Measurements from ENCODE around the gene DTWD2. TPM values are rescaled to one million over a fixed set of nuclear protein-coding genes. Genes with fewer than 3 reads are reported as not detected.
A peak's percentile ranks its signal among the peaks of the same experiment; 100 is the strongest.

Gene DTWD2, protein sequence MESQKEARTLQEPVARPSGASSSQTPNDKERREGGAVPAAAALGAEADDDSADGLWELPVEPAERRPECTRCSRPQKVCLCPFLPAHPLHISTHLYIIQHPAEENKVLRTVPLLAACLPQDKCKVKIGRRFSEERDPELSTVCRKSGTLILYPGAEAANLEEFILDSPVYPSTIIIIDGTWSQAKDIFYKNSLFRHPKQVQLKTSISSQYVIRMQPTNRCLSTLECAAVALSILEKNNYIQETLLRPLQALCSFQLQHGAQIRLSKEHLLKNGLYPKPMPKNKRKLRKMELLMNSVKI
- 4.0 TPM for total RNA-seq

DNA sequence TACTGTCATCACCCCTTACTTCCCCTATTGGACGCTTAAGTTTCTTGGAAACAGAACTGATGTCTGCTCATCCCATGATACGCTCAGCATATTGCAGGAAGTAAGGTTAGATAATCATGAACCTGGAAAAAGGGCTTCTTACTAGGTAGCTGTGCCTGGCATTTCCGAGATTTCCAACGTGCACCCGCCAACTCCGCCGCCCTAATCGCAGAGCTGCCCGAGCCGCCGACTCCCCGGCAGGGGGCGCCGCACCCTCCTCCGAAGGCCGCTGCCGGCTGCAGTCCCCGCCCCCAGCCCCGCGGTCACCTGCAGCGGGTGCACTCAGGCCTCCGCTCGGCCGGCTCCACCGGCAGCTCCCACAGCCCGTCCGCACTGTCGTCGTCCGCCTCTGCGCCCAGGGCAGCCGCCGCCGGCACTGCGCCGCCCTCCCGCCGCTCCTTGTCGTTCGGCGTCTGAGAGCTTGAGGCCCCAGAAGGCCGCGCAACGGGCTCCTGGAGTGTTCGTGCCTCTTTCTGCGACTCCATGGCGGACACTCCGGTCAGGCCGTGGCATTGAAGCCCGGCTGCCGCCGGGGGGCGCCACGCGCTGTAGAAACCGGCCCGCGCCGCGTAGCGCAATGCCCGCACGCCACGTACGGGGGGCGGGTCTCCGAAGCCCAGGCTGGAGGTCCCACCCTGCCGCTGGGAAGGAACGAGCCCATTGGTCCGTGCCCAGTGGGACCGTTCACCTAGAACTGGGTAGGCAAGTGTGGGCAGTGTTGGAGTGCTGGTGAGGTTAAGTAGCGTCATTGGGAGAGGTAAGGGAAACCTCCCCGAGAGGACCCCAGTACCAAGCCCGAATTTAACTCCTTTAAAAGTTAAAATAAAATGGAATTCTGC lies at the start of gene DTWD2:
TSS of gene DTWD2 (minus strand) at position 560 of the 878 bp plus-strand sequence. CDS start at position 524, 36 bp downstream.
- Histone ChIP-seq H3K9me3 (ENCODE audit: low read depth, low read length) (no peaks in the 10 kb centered on the region), H3K4me3 (ENCODE audit: low read length) (peak within 1 kb of the TSS; percentile 73), H3K27me3 (ENCODE audit: insufficient read depth, low read length) (no peaks in the 10 kb centered on the region), H3K4me1 (ENCODE audit: insufficient read depth, low read length) (peaks cover 13% of the 10 kb centered on the region)

DNA sequence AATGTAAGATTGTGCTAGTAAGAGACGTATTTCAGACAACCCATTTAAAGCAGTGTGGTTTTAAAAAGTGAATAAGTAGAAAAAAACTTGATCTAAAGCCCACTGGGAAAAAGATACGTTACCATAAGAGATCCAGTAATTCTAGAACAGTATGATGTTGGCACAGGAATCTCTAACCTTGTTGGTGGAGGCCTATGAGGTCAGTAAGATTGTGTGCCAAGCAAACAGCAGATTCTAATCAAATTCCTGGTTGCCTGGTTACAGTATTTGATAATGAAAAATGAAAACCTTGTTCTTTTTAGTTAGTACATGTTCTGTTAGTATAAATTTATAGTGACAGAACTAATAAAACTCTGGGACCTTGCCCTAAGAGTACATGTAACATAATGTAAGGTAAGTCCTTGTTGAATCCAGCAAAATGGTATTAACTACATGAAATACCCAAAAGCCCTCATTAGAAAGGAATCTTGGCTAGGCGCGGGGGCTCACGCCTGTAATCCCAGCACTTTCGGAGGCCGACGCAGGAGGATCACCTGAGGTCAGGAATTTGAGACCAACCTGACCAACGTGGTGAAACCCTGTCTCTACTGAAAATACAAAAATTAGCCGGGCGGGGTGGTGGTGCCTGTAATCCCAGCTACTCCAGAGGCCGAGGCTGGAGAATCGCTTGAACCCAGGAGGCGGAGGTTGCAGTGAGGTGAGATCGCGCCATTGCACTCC lies 49.3 kb upstream of the DTWD2 start:
- Histone ChIP-seq H3K4me3 (ENCODE audit: low read length) (no peak overlapping the region), H3K4me1 (ENCODE audit: insufficient read depth, low read length) (peaks cover 7% of the 10 kb centered on the region), H3K27me3 (ENCODE audit: insufficient read depth, low read length) (no peaks in the 10 kb centered on the region), H3K9me3 (ENCODE audit: low read depth, low read length) (no peaks in the 10 kb centered on the region)

DNA sequence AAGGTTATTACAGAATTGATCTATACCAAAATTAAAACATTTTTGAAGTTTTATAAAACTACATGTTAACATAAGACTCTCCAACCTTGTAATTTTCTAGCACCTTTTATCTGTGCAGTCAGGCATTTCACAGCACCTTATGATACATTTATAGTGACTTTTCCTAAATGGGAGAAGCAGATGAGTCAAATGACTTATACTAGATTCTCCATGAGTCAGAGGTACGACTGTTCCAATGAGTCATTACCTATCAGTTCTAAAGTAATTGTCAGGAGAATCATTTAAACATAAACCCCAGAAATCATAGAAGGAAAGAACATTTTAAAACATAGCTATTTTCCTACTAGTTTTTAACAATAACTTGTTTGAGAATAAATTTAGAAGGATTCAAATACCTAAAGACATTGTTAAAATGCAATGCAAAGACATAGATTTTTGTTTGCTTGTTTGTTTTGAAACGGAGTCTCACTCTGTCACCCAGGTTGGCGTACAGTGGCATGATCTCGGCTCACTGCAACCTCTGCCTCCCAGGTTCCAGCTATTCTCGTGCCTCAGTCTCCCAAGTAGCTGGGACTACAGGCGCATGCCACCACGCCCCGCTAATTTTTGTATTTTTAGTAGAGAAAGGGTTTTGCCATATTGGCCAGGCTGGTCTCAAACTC lies 47.9 kb upstream of the DTWD2 start:
- Histone ChIP-seq H3K4me1 (ENCODE audit: insufficient read depth, low read length) (peaks cover 17% of the 10 kb centered on the region), H3K9me3 (ENCODE audit: low read depth, low read length) (no peaks in the 10 kb centered on the region), H3K27me3 (ENCODE audit: insufficient read depth, low read length) (no peaks in the 10 kb centered on the region), H3K4me3 (ENCODE audit: low read length) (no peak overlapping the region)

DNA sequence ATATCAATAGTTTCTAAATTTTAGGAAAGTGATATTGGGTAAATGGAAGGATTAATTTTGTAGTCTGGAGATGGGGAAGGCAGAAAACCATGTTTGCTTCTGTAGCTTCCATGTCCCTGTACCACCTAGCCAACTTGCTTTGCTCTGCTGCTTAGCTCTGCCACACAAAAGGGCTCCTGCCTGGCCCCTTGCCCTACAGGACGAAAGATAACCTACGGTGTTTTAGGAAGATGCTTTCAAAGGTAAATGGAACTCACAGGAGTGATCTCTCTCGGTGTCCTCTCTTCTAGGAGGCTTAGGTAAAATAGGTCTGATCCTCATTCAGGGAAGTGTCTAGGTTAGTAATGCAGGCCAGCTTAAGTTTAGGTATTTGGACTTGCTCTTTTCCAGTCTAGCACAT lies 44.8 kb upstream of the DTWD2 start:
- H3K27me3 ChIP-seq (ENCODE audit: insufficient read depth, low read length): no peaks in the 10 kb centered on the region
- peaks cover 17% of the 10 kb centered on the region for H3K4me1 ChIP-seq (ENCODE audit: insufficient read depth, low read length)
- H3K9me3 ChIP-seq (ENCODE audit: low read depth, low read length): no peaks in the 10 kb centered on the region
- no peak overlapping the region for H3K4me3 ChIP-seq (ENCODE audit: low read length)

DNA sequence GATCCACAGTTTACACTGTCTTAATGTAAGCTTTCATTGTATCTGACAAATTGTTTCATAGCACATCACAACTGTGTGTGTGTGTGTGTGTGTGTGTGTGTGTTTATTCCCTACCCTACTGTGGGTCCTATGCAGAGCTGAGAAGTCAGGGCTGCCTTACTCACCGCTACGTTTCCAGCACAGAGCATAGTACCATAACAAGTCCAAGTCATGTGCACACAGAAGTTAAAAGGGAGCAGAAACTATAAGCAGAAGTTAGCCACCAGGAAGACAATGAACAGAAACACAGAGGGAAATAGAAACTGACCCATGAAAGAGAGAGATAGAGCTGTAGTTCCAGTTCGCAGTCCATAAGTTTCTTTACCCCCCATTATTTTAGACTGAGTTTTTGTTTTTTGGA lies 44.3 kb upstream of the DTWD2 start:
- Histone ChIP-seq H3K27me3 (ENCODE audit: insufficient read depth, low read length) (no peaks in the 10 kb centered on the region), H3K4me1 (ENCODE audit: insufficient read depth, low read length) (peaks cover 17% of the 10 kb centered on the region), H3K9me3 (ENCODE audit: low read depth, low read length) (no peaks in the 10 kb centered on the region), H3K4me3 (ENCODE audit: low read length) (no peak overlapping the region)

DNA sequence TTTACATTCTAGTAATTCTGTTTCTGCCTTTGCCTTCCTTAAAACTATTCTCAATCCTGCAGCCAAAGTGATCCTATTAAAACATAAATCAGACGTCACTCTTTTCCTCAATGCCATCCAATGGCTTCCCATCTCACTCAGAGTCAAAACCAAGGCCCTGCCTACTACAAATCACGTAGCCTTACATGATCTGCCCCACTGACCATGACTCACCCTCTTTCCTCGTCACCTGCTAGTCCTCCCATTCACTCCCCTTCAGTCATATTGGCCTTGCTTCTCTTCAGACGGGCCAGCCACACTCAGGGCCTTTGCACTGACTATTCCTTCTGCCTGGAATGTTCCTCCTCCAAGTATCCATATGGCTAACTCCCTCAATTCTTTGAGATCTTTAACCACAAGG lies 43.6 kb upstream of the DTWD2 start:
- no peaks in the 10 kb centered on the region for H3K9me3 ChIP-seq (ENCODE audit: low read depth, low read length)
- H3K4me3 ChIP-seq (ENCODE audit: low read length): no peak overlapping the region
- H3K27me3 ChIP-seq (ENCODE audit: insufficient read depth, low read length): no peaks in the 10 kb centered on the region
- peaks cover 17% of the 10 kb centered on the region for H3K4me1 ChIP-seq (ENCODE audit: insufficient read depth, low read length)

DNA sequence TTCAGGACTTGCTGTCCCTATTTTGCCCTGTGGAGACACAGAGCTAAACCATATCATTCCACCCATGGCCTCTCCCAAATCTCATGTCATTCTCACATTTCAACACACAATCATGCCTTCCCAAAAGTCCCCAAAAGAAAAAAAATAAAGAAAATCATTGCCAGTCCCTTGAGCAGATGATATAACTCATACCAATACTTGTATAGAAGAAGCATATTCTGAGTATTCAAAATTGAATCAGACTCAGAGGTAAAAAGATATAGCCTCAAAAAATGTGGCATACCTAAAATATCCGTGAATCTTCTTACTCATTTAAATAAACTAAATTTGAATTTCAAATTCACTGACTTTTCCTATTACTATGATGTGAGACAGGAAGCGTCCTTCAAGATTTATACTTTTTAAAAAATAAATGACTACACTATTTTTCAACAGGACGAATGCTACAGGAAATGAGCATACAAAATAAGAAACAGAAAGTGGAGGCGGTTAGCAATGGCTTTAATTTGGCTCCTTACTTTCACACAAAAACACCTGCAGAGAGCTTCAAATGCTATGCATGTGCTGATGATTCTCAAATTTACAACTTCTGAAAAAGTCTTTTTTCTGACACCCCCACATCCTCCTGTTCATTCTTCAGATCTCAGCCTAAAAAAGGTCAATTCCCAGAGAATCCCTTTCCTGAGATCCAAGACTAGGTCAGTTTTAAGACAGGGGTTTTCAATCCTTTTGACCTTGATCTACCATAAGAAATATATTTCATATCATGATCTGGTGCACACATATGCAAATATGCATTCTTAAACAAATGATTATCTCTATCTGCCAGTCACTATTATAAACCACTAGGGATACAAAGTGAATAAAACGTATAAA lies 42.9 kb upstream of the DTWD2 start:
- Histone ChIP-seq H3K27me3 (ENCODE audit: insufficient read depth, low read length) (no peaks in the 10 kb centered on the region), H3K4me3 (ENCODE audit: low read length) (no peak overlapping the region), H3K9me3 (ENCODE audit: low read depth, low read length) (no peaks in the 10 kb centered on the region), H3K4me1 (ENCODE audit: insufficient read depth, low read length) (peaks cover 17% of the 10 kb centered on the region)

DNA sequence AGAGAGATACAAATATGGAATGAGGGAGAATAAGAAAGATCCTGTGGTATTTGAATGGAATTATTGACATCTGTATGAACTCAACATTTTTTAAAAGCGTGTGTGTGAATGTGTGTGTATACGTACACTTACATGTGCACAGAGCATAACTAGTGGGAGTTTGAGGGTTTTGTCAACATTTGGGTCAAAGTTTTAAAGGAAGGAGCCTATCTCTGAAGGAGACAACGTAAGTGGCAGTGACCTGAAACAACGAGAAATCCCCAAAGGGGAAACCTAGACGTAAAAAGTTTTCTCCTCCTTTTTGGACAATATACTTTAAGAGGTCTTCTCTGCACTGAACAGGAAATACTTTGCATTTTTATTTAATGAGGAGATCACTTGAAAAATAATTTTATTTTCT lies 40.2 kb upstream of the DTWD2 start:
- no peaks in the 10 kb centered on the region for H3K27me3 ChIP-seq (ENCODE audit: insufficient read depth, low read length)
- no peak overlapping the region for H3K4me3 ChIP-seq (ENCODE audit: low read length)
- peaks cover 20% of the 10 kb centered on the region for H3K4me1 ChIP-seq (ENCODE audit: insufficient read depth, low read length)
- H3K9me3 ChIP-seq (ENCODE audit: low read depth, low read length): no peaks in the 10 kb centered on the region

DNA sequence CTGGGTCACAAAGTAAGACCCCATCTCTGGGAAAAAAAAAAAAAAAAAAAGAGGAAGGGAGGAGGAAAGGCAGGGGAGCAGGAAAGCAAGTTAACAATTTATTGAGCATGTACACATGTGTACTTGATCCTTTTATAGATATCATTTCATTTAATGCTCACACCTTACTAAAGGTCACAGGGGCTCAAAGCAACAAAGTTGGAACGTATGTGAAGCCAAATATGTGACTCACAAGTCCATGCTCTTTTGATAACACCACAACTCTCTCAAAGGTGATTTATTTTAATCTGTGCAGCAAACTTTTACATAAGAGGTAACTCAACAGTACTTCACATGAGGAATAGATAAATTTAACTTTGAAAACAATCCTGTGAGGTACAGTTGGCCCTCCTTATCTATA lies 34.4 kb upstream of the DTWD2 start:
- Histone ChIP-seq H3K9me3 (ENCODE audit: low read depth, low read length) (no peaks in the 10 kb centered on the region), H3K4me3 (ENCODE audit: low read length) (no peak overlapping the region), H3K4me1 (ENCODE audit: insufficient read depth, low read length) (peaks cover 48% of the 10 kb centered on the region), H3K27me3 (ENCODE audit: insufficient read depth, low read length) (no peaks in the 10 kb centered on the region)

DNA sequence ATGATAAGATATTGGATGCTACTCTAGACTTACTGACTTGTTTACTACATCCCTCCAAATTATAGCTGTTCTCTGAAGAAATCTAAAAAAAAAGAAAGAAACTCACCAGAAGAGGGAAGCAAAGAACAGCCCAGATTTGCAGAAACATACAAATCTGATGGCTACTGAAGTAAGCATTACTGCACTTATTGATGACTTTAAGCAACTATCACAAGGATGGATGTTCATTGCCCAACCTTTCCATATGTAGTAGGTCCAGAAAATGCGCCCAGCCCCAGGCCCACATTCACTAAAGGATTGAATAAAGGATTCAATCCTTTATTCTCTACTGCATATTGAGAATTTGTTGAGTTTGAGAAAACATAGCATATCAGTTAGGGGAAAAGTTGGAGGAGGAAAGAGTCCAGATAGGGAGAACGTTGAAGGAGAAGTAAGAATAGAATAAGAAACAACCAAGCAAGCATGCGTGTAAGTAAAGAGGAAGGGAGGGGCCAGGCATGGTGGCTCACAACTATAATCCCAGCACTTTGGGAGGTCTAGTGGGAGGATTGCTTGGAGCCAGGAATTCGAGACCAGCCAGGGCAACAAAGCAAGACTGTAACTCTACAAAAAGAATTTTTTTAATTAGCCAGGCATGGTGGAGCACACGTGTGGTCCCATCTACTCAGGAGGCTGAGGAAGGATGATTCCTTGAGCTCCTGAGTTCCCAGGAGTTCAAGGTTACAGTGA lies 33.8 kb upstream of the DTWD2 start:
- Histone ChIP-seq H3K4me3 (ENCODE audit: low read length) (no peak overlapping the region), H3K4me1 (ENCODE audit: insufficient read depth, low read length) (peaks cover 52% of the 10 kb centered on the region), H3K27me3 (ENCODE audit: insufficient read depth, low read length) (no peaks in the 10 kb centered on the region), H3K9me3 (ENCODE audit: low read depth, low read length) (no peaks in the 10 kb centered on the region)

DNA sequence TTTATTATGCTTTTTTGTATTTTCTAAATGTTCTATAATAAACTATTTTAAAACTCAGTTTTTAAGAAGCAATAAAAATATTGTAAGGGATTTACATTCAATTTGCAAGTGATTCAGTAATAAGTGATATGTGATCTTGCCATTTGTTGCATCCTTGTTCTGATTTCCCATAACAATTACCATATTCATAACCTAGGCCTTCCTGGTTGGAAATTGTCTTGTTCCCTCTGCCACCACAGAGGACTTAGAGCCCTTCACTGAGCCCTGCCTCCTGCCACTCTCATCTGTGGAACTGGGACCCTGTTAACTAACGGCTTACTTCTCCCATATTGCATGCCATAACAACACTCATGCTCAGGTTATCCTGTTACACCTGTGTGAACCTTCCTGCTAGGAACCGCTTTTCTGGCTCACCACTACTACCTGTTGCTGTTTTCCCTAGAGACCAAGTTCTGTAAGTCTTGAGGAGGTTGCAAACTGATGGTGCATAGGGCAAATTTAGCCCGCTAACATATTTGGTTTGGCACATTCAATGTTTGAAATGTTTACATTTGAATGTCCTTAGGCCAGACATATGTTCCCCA lies 32.9 kb upstream of the DTWD2 start:
- no peaks in the 10 kb centered on the region for H3K27me3 ChIP-seq (ENCODE audit: insufficient read depth, low read length)
- peaks cover 57% of the 10 kb centered on the region for H3K4me1 ChIP-seq (ENCODE audit: insufficient read depth, low read length)
- no peaks in the 10 kb centered on the region for H3K9me3 ChIP-seq (ENCODE audit: low read depth, low read length)
- H3K4me3 ChIP-seq (ENCODE audit: low read length): no peak overlapping the region

DNA sequence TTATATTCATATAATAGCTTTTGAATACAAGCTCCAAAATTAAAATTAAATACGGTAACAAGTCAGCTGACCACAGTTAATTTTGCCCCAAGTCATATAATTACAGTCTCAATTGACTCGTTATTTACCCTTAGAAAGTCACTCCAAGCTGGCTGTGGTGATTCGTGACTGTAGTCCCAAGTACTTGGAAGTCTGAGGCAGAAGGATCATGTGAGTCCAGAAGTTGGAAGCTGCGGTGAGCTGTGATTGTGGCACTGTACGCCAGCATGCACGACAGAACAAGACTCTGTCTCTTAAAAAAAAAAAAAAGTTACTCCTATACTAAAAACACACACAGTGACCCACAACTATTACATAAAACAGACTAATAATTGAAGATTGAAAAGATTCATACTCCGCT lies 31.6 kb upstream of the DTWD2 start:
- no peak overlapping the region for H3K4me3 ChIP-seq (ENCODE audit: low read length)
- peaks cover 62% of the 10 kb centered on the region for H3K4me1 ChIP-seq (ENCODE audit: insufficient read depth, low read length)
- no peaks in the 10 kb centered on the region for H3K27me3 ChIP-seq (ENCODE audit: insufficient read depth, low read length)
- no peaks in the 10 kb centered on the region for H3K9me3 ChIP-seq (ENCODE audit: low read depth, low read length)

DNA sequence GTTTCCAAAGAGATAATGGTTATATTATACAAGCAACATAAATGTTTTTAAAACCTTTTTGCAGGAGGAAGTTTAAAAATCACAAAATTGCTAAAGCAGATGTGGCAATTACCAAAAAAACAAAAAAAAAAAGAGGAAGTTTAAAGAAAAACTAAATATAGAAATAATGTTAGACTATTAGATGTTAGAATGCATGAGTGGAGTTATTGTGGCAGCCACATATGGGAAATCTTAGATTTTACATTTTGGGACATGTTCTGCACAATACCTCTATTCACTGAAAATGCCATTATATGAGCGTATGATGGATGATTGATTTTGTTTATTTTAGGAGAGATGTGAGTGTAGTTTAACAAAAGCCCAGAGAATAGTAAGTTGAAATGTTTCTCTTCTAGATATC lies 31.2 kb upstream of the DTWD2 start:
- Histone ChIP-seq H3K4me3 (ENCODE audit: low read length) (no peak overlapping the region), H3K4me1 (ENCODE audit: insufficient read depth, low read length) (peaks cover 62% of the 10 kb centered on the region)

More for the DNA sequence above, 31.2 kb upstream of the DTWD2 start:
- no peaks in the 10 kb centered on the region for H3K27me3 ChIP-seq (ENCODE audit: insufficient read depth, low read length)
- no peaks in the 10 kb centered on the region for H3K9me3 ChIP-seq (ENCODE audit: low read depth, low read length)

Measured in mononuclear cell (primary cell).